ENCODE data around the gene EXOG.
A peak's percentile ranks its signal among the peaks of the same experiment; 100 is the strongest.

The EXOG gene

DNA sequence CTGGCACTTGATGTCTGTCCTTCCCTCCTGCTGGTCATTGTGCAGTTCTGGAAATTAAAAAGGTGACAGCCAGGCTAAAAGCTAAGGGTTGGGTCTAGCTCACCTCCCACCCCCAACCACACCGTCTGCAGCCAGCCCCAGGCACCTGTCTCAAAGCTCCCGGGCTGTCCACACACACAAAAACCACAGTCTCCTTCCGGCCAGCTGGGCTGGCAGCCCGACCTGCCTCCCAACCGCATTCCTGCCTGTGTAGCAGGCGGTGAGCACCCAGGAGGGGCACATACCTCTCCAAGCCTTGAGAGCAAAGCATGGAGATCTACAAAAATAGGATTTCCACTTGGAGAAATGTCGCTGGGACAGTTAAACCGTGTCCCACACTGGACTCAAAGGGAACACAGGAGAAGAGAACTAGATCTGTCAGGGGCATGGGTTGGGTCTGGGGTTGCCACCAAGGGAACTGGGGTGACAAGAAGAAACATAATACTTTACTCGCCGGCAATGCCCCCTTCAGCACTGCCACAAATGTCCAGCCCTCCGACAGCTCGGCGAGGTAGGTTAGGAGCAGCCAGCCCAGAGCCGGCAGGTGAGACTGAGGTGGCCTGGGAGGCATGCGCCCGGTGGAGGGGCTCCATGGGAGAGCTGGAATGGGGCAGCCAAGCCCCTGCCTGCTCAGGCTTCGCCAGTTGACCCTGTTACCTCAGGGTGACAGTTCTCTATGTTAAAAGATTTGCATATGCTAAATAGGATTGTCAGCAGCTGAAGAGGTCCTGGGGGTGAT, 52.2 kb downstream of the EXOG start:
- peak; percentile 76 for DNase-seq (ENCODE audit: low spot score)

DNA sequence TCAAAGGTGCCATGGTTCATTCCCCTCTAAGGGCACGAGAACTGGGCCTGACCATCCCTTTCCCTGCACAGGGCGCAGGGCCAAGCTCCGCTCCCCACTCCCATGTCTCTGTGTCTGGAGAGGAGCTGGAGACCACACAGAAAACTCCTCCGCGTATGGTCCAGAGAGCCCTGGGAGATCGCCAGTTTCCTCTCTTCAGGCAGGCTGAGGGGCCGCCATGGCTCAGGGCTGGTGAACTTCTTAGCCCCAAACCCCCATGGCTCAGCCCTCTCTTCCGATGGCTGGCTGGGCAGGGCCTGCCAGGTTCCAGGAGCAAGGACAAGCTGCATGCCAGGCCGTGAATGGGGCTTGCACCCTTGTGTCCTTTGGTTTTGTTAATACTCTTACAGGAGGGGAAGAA, 52.9 kb downstream of the EXOG start:
- DNase-seq (ENCODE audit: low spot score) = no peak

DNA sequence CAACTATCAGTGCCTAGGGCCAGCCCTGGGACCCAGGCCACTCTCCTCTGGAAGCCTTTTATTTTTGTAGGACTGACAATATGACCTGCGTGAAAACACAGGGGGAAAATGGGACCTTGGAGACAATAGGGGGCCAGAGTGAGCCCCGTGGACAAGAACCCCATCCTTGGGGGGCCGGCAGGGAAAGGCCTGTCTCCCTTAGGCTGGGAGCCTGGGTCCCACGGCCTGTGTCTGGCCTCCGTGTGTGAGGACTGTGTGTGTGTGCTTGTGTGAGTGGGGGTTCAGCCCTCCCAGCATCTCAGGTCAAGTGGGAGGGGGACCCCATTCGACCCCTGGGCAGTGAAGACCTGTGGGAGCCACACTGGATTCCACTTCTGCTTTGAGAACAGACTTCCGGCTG, 53.3 kb downstream of the EXOG start:
- DNase-seq (ENCODE audit: low spot score) = no peak

DNA sequence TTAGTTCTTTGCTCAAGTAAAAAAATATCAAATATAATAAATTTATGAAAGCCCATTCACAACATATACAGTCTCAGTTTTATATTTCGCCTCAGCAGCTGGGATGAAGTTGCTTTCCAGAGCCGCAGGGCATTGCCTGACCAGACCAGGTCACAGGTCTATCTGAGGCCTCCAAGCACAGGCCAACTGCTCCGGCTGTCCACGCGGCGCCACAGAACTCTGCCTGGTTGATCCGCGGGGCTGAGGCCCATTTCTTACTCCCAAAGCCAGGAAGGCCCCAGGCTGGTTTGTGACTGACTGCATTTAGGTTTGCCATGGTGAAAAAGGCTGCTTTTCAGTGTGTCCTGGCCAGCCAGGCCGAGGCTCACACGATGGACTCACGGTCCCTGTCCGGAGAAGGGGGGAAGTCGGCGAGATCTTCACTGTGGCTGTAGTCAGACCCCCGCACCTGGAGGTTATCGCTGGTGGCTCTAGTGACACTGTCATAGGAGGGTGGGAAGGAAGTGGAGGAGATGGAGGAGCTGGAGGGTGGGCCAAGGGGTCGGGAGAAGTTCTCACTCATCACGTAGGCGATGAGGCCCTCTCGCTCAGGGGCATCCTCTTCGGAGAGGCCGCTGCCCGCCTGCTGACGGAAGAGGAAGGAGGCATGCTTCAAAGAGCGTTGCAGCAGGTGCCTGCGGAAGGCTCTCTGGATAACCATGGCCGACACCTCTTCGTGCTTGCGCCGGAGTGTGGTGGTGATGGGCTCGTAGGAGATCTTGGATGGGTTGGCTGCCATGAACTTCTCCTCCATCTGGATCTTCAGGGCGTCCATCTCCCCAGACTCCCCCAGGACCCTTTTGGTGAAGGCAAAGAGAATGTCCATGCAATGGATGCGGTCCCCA, 54.1 kb downstream of the EXOG start:
- DNase-seq (ENCODE audit: low spot score) = no peak

DNA sequence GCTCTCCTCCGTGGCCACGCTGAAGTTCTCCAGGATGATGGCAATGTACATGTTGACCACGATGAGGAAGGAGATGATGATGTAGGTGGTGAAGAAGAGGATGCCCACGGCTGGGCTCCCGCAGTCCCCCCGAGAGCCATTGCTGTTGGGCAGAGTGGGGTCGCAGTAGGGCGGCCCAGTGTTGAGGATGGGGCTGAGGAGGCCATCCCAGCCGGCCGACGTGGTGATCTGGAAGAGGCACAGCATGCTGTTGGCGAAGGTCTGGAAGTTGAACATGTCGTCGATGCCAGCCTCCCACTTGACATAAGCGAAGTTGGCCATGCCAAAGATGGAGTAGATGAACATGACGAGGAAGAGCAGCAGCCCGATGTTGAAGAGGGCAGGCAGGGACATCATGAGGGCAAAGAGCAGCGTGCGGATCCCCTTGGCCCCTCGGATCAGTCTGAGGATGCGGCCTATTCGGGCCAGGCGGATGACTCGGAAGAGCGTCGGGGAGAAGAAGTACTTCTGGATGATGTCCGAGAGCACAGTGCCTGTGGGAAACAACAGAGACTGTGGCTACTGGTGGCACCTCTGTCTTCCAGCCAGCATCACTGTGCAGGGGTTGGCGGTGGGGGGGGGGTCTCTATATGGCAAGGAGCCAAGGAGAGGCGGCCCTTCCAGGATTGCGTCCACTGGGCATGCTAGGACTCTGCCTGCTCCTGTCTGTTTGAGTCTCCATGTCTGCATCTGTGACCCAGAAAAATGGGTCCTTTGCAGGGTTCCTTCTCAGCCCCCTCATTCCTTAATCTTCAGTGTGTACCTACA, 55.1 kb downstream of the EXOG start:
- no peak for DNase-seq (ENCODE audit: low spot score)

DNA sequence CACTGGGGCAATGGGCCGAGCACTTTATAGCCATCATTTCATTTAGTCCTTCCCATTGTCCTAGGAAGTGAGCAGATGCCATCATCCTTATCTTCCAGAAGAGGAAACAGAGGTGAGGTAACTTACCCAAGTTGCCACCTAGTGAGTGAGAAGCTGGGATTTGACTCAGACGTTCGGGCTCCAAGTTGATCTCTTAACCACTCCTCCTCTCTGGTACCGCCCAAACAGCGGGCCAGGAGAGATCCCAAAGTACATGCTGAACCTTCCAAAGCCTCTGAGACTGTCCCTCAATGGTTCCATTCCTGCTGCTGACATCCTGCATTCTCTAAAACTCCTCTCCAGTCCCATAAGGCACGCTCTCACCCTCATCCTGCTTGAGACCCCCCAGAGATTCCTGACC, 56.2 kb downstream of the EXOG start:
- no peak for DNase-seq (ENCODE audit: low spot score)

DNA sequence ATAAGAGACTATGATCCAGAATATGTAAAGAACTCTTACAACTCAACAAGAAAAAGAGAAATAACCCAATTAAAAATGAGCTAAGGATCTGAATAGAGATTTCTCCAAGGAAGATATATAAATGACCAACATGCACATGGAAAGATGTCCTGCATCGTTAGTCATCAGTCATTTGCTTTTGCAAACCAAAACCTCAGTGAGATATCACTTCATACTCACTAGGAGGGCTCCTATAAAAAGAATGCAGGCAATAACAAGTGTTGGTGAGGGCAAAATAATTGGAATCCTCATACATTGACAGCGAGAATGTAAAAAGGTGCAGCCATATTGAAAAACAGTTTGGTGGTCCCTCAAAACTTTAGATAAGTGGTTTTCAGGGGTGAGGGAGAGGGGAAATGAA, 56.9 kb downstream of the EXOG start:
- no peak for DNase-seq (ENCODE audit: low spot score)

DNA sequence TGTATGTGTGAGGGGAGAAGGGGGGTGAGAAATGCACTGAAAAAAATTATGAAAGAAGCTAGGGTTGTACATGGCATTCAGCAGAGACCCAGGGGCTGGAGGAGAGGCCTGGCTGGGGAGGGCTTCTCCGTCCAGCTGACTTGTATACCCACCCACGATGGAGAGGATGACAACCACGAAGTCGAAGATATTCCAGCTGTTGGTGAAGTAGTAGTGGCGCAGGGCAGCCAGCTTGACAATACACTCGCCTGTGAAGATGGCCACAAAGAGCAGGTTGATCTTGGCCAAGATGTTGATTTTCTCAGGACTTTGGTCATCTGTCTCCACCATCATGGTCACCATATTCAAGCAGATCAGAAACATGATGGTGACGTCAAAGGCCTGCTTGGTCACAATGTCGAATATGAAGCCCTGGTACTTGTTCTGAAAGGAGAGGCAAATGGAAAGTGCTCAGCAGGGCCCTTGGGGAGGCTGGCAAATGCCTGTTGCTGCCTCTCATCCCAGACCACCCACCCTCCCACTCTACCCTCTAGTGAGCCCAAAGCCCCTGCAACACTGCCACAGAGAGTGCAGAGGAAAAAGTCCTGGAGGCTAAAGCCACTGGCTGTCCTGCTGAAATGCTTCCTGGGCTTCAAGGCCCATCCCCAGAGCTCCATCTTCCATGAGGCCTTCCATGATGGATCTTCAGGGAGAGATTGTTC, 58.1 kb downstream of the EXOG start:
- no peak for DNase-seq (ENCODE audit: low spot score)

DNA sequence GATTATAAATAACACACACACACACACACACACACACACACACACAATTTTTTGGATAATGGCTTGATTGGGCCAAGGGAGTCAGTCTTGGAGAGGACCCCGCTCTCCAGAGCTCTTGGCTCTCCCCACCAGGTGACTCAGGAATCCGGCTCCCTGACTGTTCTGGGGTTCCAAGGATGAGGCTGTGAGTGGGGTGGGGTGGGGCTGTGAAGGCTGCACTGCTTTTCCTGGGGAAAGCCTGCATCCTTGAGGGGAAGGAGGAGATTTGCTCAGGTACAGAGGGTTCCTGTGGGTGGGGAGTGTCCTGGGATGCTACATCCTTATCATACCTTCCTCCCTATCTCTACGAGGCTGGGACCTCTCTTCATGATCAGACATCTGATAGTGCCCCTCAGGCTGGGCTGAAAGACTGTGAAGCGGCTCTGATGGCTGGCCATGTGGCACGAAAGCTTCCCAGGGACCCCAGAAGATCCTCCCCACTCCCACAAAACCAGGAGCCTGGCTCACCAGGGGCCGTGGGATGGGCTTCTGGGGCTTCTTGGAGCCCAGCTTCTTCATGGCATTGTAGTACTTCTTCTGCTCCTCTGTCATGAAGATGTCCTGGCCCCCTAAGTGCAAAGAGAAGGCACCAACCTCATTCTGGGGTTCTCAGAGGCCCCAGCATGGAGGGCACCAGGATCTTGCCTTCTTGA, 59.2 kb downstream of the EXOG start:
- no peak for DNase-seq (ENCODE audit: low spot score)

DNA sequence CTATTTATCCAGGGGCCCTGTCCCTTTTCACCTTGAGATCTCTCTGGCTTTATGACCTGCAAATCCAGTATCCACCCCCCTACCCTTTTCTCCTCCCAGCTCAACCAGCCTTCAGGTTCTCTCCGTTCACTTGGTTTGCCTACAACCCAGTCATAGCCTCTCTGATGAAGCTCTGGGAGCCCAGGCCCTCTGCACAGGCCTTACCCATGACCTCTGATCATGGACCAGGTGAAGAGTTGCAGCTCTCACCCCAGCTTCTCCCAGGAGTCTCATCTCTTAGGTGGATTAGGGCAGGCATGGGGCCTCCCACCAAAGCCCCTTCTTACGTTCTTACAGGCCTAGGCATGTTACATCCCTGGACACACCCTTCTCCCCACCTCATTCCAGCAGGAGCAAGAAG, 59.8 kb downstream of the EXOG start:
- DNase-seq (ENCODE audit: low spot score) = no peak

DNA sequence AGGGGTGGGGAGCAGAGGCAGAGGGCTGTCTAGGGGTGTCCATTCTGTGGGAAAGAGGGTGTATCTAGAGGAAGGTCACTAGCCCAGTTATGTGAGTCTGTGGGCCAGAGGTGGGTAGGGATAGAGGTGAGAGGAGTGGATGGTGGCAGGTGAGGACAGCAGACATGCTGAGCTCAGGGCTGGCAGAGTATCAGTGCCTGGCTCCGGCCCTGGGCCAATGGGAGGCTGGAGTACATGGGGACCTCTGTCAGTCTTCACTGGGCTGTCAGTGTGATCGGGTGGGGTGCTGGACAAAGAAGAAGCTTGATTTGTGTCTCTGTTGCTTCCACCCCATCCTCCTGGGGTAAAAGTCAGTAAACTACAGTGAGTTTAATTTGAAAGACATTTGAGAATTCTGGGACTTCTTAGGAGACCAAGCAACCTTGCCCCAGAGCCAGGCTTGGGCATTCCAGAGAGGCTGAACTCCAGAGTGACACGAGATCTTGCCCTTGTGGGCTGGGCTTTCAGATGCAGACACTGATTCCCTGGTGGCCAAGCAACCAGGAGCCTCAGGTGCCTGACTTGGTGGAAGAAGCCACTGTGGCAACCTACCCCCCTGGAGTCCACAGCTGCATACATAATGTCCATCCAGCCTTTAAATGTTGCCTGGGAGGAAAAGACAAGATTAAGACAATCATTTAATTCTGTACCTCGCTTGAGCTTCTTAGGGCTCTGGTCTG, 60.7 kb downstream of the EXOG start:
- DNase-seq (ENCODE audit: low spot score) = no peak

DNA sequence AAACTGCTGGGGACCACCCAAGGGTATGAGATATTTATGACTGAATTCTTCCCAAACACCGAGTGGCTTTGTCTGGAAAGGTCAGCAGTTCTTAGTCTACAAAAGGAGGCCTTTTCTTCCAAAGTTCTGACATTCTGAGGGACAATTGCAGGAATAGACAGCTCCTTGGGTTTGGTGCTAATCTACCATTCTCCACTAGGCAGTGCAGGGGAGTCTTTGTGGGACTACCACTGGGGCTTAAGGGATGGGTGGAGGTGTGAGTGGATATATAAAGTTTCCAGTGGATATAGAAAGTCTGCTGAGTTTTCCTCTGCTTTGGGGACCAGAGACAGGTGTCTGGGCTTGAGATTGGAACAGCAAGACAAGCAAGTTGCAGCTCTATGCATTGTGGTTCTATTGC, 62.7 kb downstream of the EXOG start:
- DNase-seq (ENCODE audit: low spot score) = no peak

DNA sequence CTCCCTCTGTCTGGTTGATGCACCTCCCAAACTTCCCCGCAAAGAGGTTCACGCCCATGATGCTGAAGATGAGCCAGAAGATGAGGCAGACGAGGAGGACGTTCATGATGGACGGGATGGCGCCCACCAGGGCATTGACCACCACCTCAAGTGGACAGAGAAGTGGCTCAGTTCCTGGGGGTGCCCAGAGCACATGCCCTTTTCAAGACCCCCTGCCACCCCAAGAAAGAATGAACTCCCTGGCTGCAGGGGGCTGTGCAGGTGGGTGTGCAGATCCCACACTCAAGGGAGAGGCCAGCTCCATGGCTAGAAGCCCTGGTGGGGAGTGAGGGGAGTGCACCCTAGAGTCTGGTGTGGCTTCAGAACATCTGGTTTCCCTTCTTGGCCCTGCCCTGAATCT, 64.1 kb downstream of the EXOG start:
- no peak for DNase-seq (ENCODE audit: low spot score)

DNA sequence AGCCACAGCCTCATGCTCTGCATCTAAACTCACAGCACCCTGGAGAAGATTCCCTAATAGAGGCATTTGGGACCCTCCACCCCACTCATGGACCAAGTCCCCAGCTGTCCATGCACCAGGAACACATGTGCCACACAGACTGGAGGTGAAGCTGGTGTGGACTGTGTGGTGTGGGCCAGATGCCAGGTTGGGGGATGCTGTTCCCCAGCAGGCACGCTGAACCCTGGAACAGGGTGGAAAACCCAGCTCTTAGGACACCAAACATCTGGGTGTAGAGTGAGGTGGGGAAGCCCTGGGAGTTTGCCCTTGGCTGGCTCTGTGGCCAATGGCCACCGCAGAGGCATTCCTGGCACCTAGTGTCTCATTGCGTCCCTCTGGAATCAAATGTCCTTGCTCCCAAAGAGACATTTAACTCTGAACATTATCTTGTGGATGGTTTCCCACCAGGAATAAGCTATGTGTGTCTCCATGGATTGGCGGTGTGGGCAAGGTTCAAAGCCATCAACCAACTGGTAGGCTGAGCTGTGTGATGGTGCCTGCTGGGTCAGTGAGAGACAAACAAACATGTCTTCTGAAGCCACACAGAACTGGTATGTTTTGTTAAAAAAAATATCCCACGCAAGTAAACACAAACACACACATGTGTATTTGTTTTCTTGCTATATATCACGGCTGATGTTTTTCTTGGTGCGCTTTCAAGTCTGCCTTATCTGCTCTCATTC, 65.0 kb downstream of the EXOG start:
- DNase-seq (ENCODE audit: low spot score) = no peak

DNA sequence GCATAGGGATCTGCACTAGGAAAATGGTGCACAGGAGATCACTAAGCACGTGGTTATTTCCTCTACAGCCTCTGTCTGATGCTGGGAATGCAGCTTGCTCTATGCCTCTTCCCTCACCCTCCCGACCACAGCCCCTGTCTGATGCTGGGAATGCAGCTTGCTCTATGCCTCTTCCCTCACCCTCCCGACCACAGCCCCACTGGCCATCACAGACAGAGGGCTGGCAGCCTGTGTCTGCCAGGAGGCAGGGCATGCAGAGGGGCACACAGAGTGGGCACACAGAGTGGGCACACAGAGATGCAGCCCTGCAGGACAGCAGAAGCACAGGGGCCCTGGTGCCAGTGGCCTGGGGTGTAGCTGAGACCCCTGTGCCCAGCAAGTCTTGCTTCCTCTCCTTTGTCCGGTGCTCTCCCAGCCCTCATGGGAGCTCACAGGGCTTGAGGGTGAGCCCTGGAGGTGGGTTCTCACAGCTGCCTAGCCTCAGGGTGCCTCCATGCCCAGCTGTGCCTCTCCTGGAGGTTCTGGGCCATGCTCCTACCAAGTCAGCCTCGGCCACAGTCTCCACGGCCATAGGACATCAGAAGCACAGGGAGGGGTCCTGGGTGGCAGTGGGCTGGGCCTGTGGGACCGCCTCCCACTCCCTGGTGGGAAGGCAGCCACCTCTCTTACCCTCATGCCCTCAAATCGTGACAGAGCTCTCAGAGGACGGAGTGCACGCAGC, 65.8 kb downstream of the EXOG start:
- DNase-seq (ENCODE audit: low spot score) = no peak

DNA sequence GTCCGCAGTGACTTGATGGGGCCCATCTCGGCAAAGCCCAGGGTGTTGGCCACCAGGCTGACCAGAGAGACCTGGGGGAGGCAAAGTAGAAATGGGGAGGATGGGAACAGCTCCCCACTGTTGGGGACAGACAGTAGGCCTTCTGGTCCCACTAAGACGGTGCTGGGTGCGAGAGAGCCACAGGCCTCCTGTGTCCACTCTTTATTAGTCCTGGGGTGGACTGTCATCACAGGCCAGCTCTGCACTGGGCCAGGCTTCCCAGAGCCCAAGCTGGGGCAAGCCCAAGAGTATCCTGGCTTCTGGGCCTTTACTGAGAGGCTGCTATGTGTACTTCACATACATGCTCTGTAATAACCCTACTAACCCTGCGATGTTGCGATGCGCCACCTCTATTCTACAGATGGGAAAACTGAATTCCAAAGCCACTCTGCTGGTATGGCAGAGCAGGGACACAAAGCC, 66.4 kb downstream of the EXOG start:
- DNase-seq (ENCODE audit: low spot score) = no peak

DNA sequence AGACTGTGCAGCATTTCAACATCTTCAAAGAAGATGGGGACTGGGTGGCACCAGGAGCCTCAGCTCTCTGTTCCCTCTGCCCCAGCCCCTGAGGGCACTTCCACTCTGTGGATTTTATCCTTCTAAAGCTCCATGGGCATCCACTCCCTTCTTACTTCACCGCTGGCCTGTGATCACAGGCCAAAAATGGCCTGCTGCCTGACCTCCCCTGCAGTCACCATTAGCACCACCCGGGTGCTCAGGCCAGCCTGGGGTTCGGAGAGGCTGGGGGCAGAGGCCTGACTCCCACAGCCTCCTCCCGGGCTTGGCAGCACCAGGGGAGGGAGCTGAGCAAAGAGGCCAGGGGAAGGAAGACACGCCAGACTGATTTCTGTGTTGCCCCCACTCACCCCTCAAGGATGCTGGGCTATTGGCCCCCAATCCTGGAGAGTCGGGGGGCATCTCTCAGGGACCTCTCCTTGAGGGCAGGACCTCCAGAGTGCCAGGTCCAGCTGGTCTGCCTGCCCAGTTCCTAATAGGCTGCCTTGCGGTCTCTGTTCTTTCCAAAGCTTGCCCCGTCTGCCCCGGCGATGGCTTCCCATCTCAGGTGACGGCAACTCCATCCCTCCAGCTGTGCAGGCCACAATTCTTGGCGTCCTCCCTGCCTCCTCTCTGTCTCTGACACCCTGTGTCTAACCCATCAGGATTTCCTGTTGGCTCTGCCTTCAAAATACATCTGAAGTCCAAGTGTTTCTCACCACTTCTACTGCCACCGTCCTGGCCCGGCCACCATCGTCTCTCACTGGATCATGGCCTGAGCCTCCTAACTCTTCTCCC, 67.1 kb downstream of the EXOG start:
- no peak for DNase-seq (ENCODE audit: low spot score)

DNA sequence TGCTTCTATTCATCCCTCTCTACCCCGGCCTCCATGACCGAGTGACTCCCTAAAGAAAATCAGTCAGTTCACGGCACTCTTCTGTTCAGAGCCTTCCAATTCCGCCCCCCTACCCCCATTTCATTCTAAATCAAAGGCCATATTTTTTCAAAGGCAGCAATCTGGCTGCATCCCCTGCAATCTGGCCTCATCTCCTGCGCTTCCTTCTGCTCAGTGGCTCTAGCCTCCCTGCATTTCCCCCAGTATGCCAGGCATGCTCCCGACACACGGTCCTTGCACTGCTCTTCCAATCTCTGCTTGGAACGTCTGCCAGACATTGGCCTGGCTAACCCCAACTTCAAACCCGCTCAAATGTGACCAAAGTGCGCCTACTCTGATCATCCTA, 67.7 kb downstream of the EXOG start:
- no peak for DNase-seq (ENCODE audit: low spot score)

Data from SW480 (cell line).